Heart left ventricle (tissue), 13 donors: ENCODE data around the gene MARCHF10.

Experiments
- CTCF ChIP-seq, 12 donors: fragments of 200-600 bp; sonication (generic) in 4 of 12; IDR thresholded peaks; one replicate each; pipeline versions ENCODE4 v1.5.0 to v1.8.0; 2018 to 2022; ENCODE audit warnings: antibody characterized with exemption in 12 of 12, mild to moderate bottlenecking in 5 of 12
- POLR2A ChIP-seq, 2 donors: fragments of 450-650 bp; IDR thresholded peaks; one replicate each; pipeline ENCODE4 v1.6.1; 2017; ENCODE audit warnings: antibody characterized with exemption in 2 of 2, mild to moderate bottlenecking in 2 of 2, moderate library complexity in 2 of 2
- donor health status: ischemic (EF 13 %, LVEDD 7.1; RV severe dilation, severe dysfunction).
- donor health status: DM: no; HTN: yes; CAD: no.
- donor health status: DM: no; HTN: no; CAD: no.
- donor health status: ischemic (EF 25% LVEDD 6.9; RV normal size, moderate dysfunction).
- donor health status: ischemic (EF 25% LVEDD 5.7; RV mildly dilated, moderate dysfunction).
- donor health status: ischemic (EF 35%, LVEDD 5.7; RV mildly dilated, moderate dysfunction).
- donor health status: nonischemic (EF 11% LVEDD 7.7; RV severe dilation, severe dysfunction).
- donor health status: DM: yes; HTN: yes; CAD: no.
- donor health status: PGD.
- donor health status: ischemic (EF 29% LVEDD 5.4; RV normal size, mild dysfunction).
- donor health status: nonischemic (EF 23%, LVEDD 6.1; RV moderate dilation, normal function).

GRCh38 chr17:62716834-62717588, 91.1 kb downstream of the MARCHF10 start:
- no peak for TF ChIP-seq CTCF (IDR thresholded peaks at IDR 0.05)
- TF ChIP-seq POLR2A (IDR thresholded peaks at IDR 0.05): no peak
